IMR-90 (cell line): Measurements from ENCODE around the gene PPM1J. TPM values are rescaled to one million over a fixed set of nuclear protein-coding genes. Genes with fewer than 3 reads are reported as not detected.

ENCODE experiments used
- ATAC-seq: fragments of 200-7000 bp; cut with Tn5 transposase; 2 replicates; pipeline ENCODE4 v1.9.1; 2020; ENCODE audit warnings: low read depth, mild to moderate bottlenecking, moderate library complexity
- BruUV-seq: library from RNA; stranded (reverse); fragments of 400-500 nt; replicated peaks from 2 replicates; lab custom pipeline; 2021; lab: Mats Ljungman, UMichigan
- CTCF ChIA-PET: fragments of 300-600 bp; formaldehyde crosslinking; extraction: SDS; loops from one replicate; lab custom pipeline; 2021; ENCODE audit warnings: antibody characterized with exemption; lab: Yijun Ruan, JAX
- POLR2A ChIA-PET: fragments of 300-600 bp; sonication (Branson Sonifier 250); formaldehyde crosslinking; loops from one replicate; lab custom pipeline; 2022; ENCODE audit warnings: antibody characterized with exemption; ENCODE audit not compliant: unreplicated experiment; lab: Charles Lee
- DNase-seq: peaks from one replicate; pipeline ENCODE4 v3.0.0; 2013
- H2AFZ ChIP-seq: replicated peaks from 2 replicates; pipeline ENCODE3; 2013; ENCODE audit warnings: low read length, mild to moderate bottlenecking; ENCODE audit not compliant: poor library complexity
- H2AK5ac ChIP-seq: 2 replicates; pipeline ENCODE4 v1.6.1; 2013; ENCODE audit warnings: low read depth, low read length, inconsistent platforms
- H2AK9ac ChIP-seq: replicated peaks from 2 replicates; pipeline ENCODE3; 2013; ENCODE audit warnings: mild to moderate bottlenecking, low read depth, low read length, moderate library complexity; ENCODE audit not compliant: poor library complexity
- H2BK120ac ChIP-seq: 2 replicates; pipeline ENCODE4 v1.6.1; 2013; ENCODE audit warnings: low read depth, low read length, inconsistent platforms
- H2BK15ac ChIP-seq: 3 replicates; pipeline ENCODE4 v1.6.1; 2013; ENCODE audit warnings: low read depth, low read length, inconsistent platforms
- H2BK20ac ChIP-seq: 2 replicates; pipeline ENCODE4 v1.6.1; 2013; ENCODE audit warnings: low read depth, mild to moderate bottlenecking, inconsistent platforms, low read length, moderate library complexity
- H2BK5ac ChIP-seq: 2 replicates; pipeline ENCODE4 v1.6.1; 2013; ENCODE audit warnings: mild to moderate bottlenecking, low read depth, low read length, inconsistent platforms; ENCODE audit not compliant: poor library complexity, severe bottlenecking
- H3K14ac ChIP-seq: replicated peaks from 2 replicates; pipeline ENCODE4 v1.6.1; 2013; ENCODE audit warnings: low read depth, low read length, inconsistent platforms
- H3K18ac ChIP-seq: 2 replicates; pipeline ENCODE4 v1.6.1; 2013; ENCODE audit warnings: low read depth, low read length, control low read depth
- H3K23ac ChIP-seq: 2 replicates; pipeline ENCODE4 v1.6.1; 2013; ENCODE audit warnings: low read depth, low read length, inconsistent platforms
- H3K27ac ChIP-seq: 2 replicates; pipeline ENCODE4 v1.5.1; 2013; ENCODE audit warnings: mild to moderate bottlenecking, control low read depth, low read length; ENCODE audit not compliant: insufficient read depth
- H3K27me3 ChIP-seq: 2 replicates; pipeline ENCODE4 v1.6.1; 2013; ENCODE audit warnings: low read length; ENCODE audit not compliant: control insufficient read depth, insufficient read depth
- H3K36me3 ChIP-seq: 2 replicates; pipeline ENCODE4 v1.6.1; 2013; ENCODE audit warnings: low read length, mixed read lengths; ENCODE audit not compliant: control insufficient read depth, insufficient read depth
- H3K4ac ChIP-seq: 2 replicates; pipeline ENCODE4 v1.6.1; 2013; ENCODE audit warnings: low read depth, low read length, inconsistent platforms
- H3K4me1 ChIP-seq: 2 replicates; pipeline ENCODE4 v1.6.1; 2013; ENCODE audit warnings: low read length, mixed read lengths; ENCODE audit not compliant: control insufficient read depth, insufficient read depth
- H3K4me2 ChIP-seq: 2 replicates; pipeline ENCODE4 v1.6.1; 2013; ENCODE audit warnings: low read depth, mild to moderate bottlenecking, control low read depth, low read length, moderate library complexity
- H3K4me3 ChIP-seq: 2 replicates; pipeline ENCODE4 v1.5.1; 2013; ENCODE audit warnings: low read depth, mild to moderate bottlenecking, control low read depth, low read length, moderate library complexity; ENCODE audit not compliant: insufficient read depth
- H3K56ac ChIP-seq: 2 replicates; pipeline ENCODE4 v1.6.1; 2013; ENCODE audit warnings: low read length, inconsistent platforms; ENCODE audit not compliant: insufficient read depth; ENCODE audit errors: extremely low read depth
- H3K79me1 ChIP-seq, 2 experiments: 2 replicates each; pipeline ENCODE4 v1.6.1; 2013; ENCODE audit warnings: low read length in 2 of 2, inconsistent platforms in 1 of 2, low read depth in 1 of 2
- H3K9ac ChIP-seq: 2 replicates; pipeline ENCODE4 v1.6.1; 2013; ENCODE audit warnings: low read depth, low read length, control low read depth
- H3K9me1 ChIP-seq: 2 replicates; pipeline ENCODE4 v1.6.1; 2013; ENCODE audit warnings: low read length, inconsistent platforms; ENCODE audit not compliant: insufficient read depth
- H3K9me3 ChIP-seq: 2 replicates; pipeline ENCODE4 v1.6.1; 2013; ENCODE audit warnings: low read length; ENCODE audit not compliant: control insufficient read depth, insufficient read depth
- H4K20me1 ChIP-seq: 2 replicates; pipeline ENCODE4 v1.6.1; 2013; ENCODE audit warnings: low read length, inconsistent platforms; ENCODE audit not compliant: insufficient read depth
- H4K5ac ChIP-seq: 2 replicates; pipeline ENCODE4 v1.6.1; 2013; ENCODE audit warnings: mild to moderate bottlenecking, low read depth, low read length, control low read depth
- H4K8ac ChIP-seq, 2 experiments: 2 replicates each; pipeline ENCODE4 v1.6.1; 2013; ENCODE audit warnings: low read depth in 2 of 2, low read length in 2 of 2, control low read depth in 1 of 2, inconsistent platforms in 1 of 2
- H4K91ac ChIP-seq: 2 replicates; pipeline ENCODE4 v1.6.1; 2013; ENCODE audit warnings: low read depth, low read length, inconsistent platforms; ENCODE audit not compliant: insufficient read depth
- BHLHE40 ChIP-seq: fragments of 150-350 bp; IDR thresholded peaks from 2 replicates; pipeline ENCODE4 v1.6.1; 2016; ENCODE audit warnings: mild to moderate bottlenecking, low read depth, low read length
- CEBPB ChIP-seq: IDR thresholded peaks from 2 replicates; pipeline ENCODE4 v1.6.1; 2012; ENCODE audit warnings: low read depth, low read length, improper control_type of control experiment
- CHD1 ChIP-seq: IDR thresholded peaks from 2 replicates; pipeline ENCODE4 v1.6.1; 2012; ENCODE audit warnings: low read depth, low read length, improper control_type of control experiment
- CTCF ChIP-seq: conservative IDR thresholded peaks from 2 replicates; pipeline ENCODE4 v1.5.1; 2012; ENCODE audit warnings: mild to moderate bottlenecking, low read depth, low read length, improper control_type of control experiment
- FOS ChIP-seq: fragments of 150-350 bp; IDR thresholded peaks from 2 replicates; pipeline ENCODE4 v1.6.1; 2016; ENCODE audit warnings: low read depth, low read length
- MAFK ChIP-seq: IDR thresholded peaks from 2 replicates; pipeline ENCODE4 v1.6.1; 2012; ENCODE audit warnings: low read depth, low read length, improper control_type of control experiment
- MAZ ChIP-seq: IDR thresholded peaks from 2 replicates; pipeline ENCODE4 v1.6.1; 2012; ENCODE audit warnings: low read depth, mild to moderate bottlenecking, low read length, improper control_type of control experiment, moderate library complexity, borderline replicate concordance
- MXI1 ChIP-seq: IDR thresholded peaks from 2 replicates; pipeline ENCODE4 v1.6.1; 2012; ENCODE audit warnings: low read depth, mild to moderate bottlenecking, low read length, moderate library complexity, borderline replicate concordance
- NFE2L2 ChIP-seq: fragments of 150-350 bp; IDR thresholded peaks from 2 replicates; pipeline ENCODE4 v1.6.1; 2016; ENCODE audit warnings: low read depth, mild to moderate bottlenecking, low read length
- POLR2A ChIP-seq: IDR thresholded peaks from 2 replicates; pipeline ENCODE4 v1.6.1; 2012; ENCODE audit warnings: mild to moderate bottlenecking, low read depth, low read length
- RAD21 ChIP-seq: IDR thresholded peaks from 2 replicates; pipeline ENCODE4 v1.6.1; 2012; ENCODE audit warnings: low read length, improper control_type of control experiment
- RCOR1 ChIP-seq: IDR thresholded peaks from 2 replicates; pipeline ENCODE4 v1.6.1; 2012; ENCODE audit warnings: mild to moderate bottlenecking, low read length, improper control_type of control experiment; ENCODE audit not compliant: insufficient replicate concordance
- RFX5 ChIP-seq: IDR thresholded peaks from 2 replicates; pipeline ENCODE4 v1.8.0; 2012; ENCODE audit warnings: low read depth, mild to moderate bottlenecking, low read length, moderate library complexity
- SMC3 ChIP-seq: fragments of 150-350 bp; IDR thresholded peaks from 2 replicates; pipeline ENCODE4 v1.6.1; 2016; ENCODE audit warnings: low read depth, mild to moderate bottlenecking, antibody characterized with exemption, low read length, moderate library complexity
- USF2 ChIP-seq: fragments of 150-350 bp; IDR thresholded peaks from 2 replicates; pipeline ENCODE4 v1.6.1; 2017; ENCODE audit warnings: mild to moderate bottlenecking, antibody characterized with exemption, low read length, low read depth
- WGBS, 2 experiments: methylation state at CpG; one replicate each; pipeline versions ENCODE4 v1.1.5 to v1.1.7; 2013; ENCODE audit warnings: missing lambda C conversion rate in 2 of 2; ENCODE audit not compliant: insufficient read length in 1 of 2; ENCODE audit errors: extremely low coverage in 2 of 2; 5-methylcytosine and 5-hydroxymethylcytosine counted together
- dilution Hi-C: fragments of 300-500 bp; cut with HindIII; formaldehyde crosslinking; loops from one replicate; pipeline ENCODE4 v1.14.3; 2018; ENCODE audit warnings: low sequenced_read_pairs; ENCODE audit not compliant: unreplicated experiment
- in situ Hi-C: fragments of 300-500 bp; cut with MboI; formaldehyde crosslinking; loops from 3 replicates; pipeline ENCODE4 v1.14.3; 2019; ENCODE audit warnings: low sequenced_read_pairs, inconsistent platforms, mixed read lengths
- intact Hi-C: fragments of 100-400 bp; cut with micrococcal nuclease; formaldehyde crosslinking; loops from 2 replicates; pipeline ENCODE4 v1.10.0; 2022
- polyA plus RNA-seq, 3 experiments: library from polyadenylated mRNA; depleted of rRNA; stranded (reverse); fragments of >200 nt; gene quantifications; 2 replicates each; pipeline ENCODE4 v1.2.3, GENCODE V29; 2012; ENCODE audit warnings: low replicate concordance in 1 of 3
- total RNA-seq: library from RNA; depleted of rRNA; stranded (reverse); fragments of >200 nt; gene quantifications from 2 replicates; pipeline ENCODE4 v1.2.3, GENCODE V29; 2012
- TF ChIP-seq, protein P1 (sequence below): fragments of 150-350 bp; IDR thresholded peaks from 2 replicates; pipeline ENCODE4 v1.6.1; 2016; ENCODE audit warnings: low read depth, mild to moderate bottlenecking, low read length, moderate library complexity, borderline replicate concordance

The PPM1J gene
- total and polyA plus RNA-seq, 2 of the 4 experiments (the other 2 are of a cell fraction), result 1.8 to 2.4 TPM

- H3K14ac ChIP-seq, result no peak overlapping the region
- H3K4me2 ChIP-seq, result no peak overlapping the region
- CTCF ChIA-PET, result interaction anchor here (1.0 to 1.4 kb wide), 3 partner anchors 82 to 320 kb away, joined by 3 to 8 read pairs (median 4); no protein-coding TSS in a partner anchor
- no peak overlapping the region for H3K27ac ChIP-seq
- H4K91ac ChIP-seq, result no peak overlapping the region; the same call in 1 of the 2 replicates
- H3K4me3 ChIP-seq, result no peak overlapping the region
- H2AFZ ChIP-seq, result peak overlapping the region; percentile 86
- no peaks in the 10 kb centered on the region for H4K20me1 ChIP-seq
- no TSS peak for BruUV-seq
- no peak overlapping the region for H4K5ac ChIP-seq
- no peak overlapping the region for H3K9ac ChIP-seq
- no peak for TF ChIP-seq BHLHE40
- TF ChIP-seq NFE2L2, result no peak
- TF ChIP-seq MAZ, result no peak
- no peak for TF ChIP-seq RFX5
- no peak for TF ChIP-seq USF2
- TF ChIP-seq CTCF, result no peak
- TF ChIP-seq FOS, result no peak
- TF ChIP-seq, protein P1, sequence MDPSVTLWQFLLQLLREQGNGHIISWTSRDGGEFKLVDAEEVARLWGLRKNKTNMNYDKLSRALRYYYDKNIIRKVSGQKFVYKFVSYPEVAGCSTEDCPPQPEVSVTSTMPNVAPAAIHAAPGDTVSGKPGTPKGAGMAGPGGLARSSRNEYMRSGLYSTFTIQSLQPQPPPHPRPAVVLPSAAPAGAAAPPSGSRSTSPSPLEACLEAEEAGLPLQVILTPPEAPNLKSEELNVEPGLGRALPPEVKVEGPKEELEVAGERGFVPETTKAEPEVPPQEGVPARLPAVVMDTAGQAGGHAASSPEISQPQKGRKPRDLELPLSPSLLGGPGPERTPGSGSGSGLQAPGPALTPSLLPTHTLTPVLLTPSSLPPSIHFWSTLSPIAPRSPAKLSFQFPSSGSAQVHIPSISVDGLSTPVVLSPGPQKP, result no peak
- no peak for TF ChIP-seq MAFK
- no peak for TF ChIP-seq POLR2A
- no peak for TF ChIP-seq MXI1
- TF ChIP-seq CHD1, result no peak
- TF ChIP-seq RCOR1, result no peak
- TF ChIP-seq CEBPB, result no peak
- TF ChIP-seq RAD21, result no peak
- TF ChIP-seq SMC3, result no peak
- H3K36me3 ChIP-seq, result no peaks in the 10 kb centered on the region
- H3K4ac ChIP-seq, result no peak overlapping the region
- intact Hi-C loops (no loop called here), in situ Hi-C loops (loop anchor here (10.0 to 25.0 kb wide), 2 partner anchors 323 to 965 kb away; no protein-coding TSS in a partner anchor), dilution Hi-C loops (no loop called here)
- no peak overlapping the region for H2AK5ac ChIP-seq
- H3K9me3 ChIP-seq, result no peaks in the 10 kb centered on the region
- 66% methylated on average over 4 of the region's 10 CpGs; no CpG with 5 or more reads in 1 of the 2 experiments for WGBS, 2 experiments
- peaks cover 4% of the 10 kb centered on the region; the same call in 1 of the 2 replicates for H3K27me3 ChIP-seq
- no peak for DNase-seq
- POLR2A ChIA-PET, result no interaction called here
- no peak overlapping the region for H2BK5ac ChIP-seq
- H3K23ac ChIP-seq, result no peak overlapping the region
- peak overlapping the region; percentile 1 to 35; a peak in 1 of 4 replicates for H4K8ac ChIP-seq
- ATAC-seq, result no peak
- H3K9me1 ChIP-seq, result peaks cover 4% of the 10 kb centered on the region
- H3K79me1 ChIP-seq, result no peaks in the 10 kb centered on the region
- no peak overlapping the region for H3K56ac ChIP-seq
- no peak overlapping the region for H2BK20ac ChIP-seq
- H3K4me1 ChIP-seq, result peaks cover 9% of the 10 kb centered on the region
- H2BK15ac ChIP-seq, result no peak overlapping the region
- no peak overlapping the region for H2BK120ac ChIP-seq
- no peak overlapping the region for H2AK9ac ChIP-seq
- H3K18ac ChIP-seq, result no peak overlapping the region
Observed at GRCh38 chr1:112721966-112722524, 6.9 kb upstream of the PPM1J start.
